Neutrophil (primary cell): ENCODE measurements around the gene RPL10A.

Experiments used
- H3K27ac ChIP-seq: fragments of 200-600 bp; sonication (generic); 2 replicates; pipeline ENCODE4 v1.5.1; 2016; ENCODE audit warnings: mild to moderate bottlenecking, moderate library complexity
- H3K27me3 ChIP-seq: fragments of 200-600 bp; sonication (generic); 2 replicates; pipeline ENCODE4 v1.6.0; 2016; ENCODE audit warnings: mild to moderate bottlenecking
- H3K36me3 ChIP-seq: fragments of 200-600 bp; sonication (generic); 2 replicates; pipeline ENCODE4 v1.5.1; 2017
- H3K4me1 ChIP-seq, 2 experiments: fragments of 200-600 bp in 1 of 2; sonication (generic) in 1 of 2; 1 replicate in 1 of 2; 2 replicates in 1 of 2; pipeline versions ENCODE4 v1.5.1 to v1.6.1; 2013 to 2016; ENCODE audit warnings: low read depth in 1 of 2, low read length in 1 of 2, mild to moderate bottlenecking in 1 of 2, moderate library complexity in 1 of 2; ENCODE audit not compliant: control insufficient read depth in 1 of 2, insufficient read depth in 1 of 2
- H3K4me3 ChIP-seq, 2 experiments: fragments of 200-600 bp in 1 of 2; sonication (generic) in 1 of 2; 1 replicate in 1 of 2; 2 replicates in 1 of 2; pipeline ENCODE4 v1.5.1; 2013 to 2016; ENCODE audit warnings: low read depth in 1 of 2, low read length in 1 of 2, mild to moderate bottlenecking in 1 of 2, moderate library complexity in 1 of 2
- H3K9me3 ChIP-seq: fragments of 200-600 bp; sonication (generic); 2 replicates; pipeline ENCODE4 v1.5.1; 2016
- TF ChIP-seq, protein P1 (sequence below): fragments of 200-600 bp; sonication (generic); IDR thresholded peaks from 2 replicates; pipeline ENCODE4 v1.5.1; 2016; ENCODE audit warnings: antibody characterized with exemption

Gene RPL10A

GRCh38 chr6:35457907-35458306 lies 10.3 kb upstream of the RPL10A start:
- TF ChIP-seq, protein P1, sequence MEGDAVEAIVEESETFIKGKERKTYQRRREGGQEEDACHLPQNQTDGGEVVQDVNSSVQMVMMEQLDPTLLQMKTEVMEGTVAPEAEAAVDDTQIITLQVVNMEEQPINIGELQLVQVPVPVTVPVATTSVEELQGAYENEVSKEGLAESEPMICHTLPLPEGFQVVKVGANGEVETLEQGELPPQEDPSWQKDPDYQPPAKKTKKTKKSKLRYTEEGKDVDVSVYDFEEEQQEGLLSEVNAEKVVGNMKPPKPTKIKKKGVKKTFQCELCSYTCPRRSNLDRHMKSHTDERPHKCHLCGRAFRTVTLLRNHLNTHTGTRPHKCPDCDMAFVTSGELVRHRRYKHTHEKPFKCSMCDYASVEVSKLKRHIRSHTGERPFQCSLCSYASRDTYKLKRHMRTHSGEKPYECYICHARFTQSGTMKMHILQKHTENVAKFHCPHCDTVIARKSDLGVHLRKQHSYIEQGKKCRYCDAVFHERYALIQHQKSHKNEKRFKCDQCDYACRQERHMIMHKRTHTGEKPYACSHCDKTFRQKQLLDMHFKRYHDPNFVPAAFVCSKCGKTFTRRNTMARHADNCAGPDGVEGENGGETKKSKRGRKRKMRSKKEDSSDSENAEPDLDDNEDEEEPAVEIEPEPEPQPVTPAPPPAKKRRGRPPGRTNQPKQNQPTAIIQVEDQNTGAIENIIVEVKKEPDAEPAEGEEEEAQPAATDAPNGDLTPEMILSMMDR = no peak
- Histone ChIP-seq H3K27ac (no peak overlapping the region), H3K27me3 (no peaks in the 10 kb centered on the region), H3K4me1 (peaks cover 18 to 21% of the 10 kb centered on the region in 2 experiments), H3K9me3 (no peaks in the 10 kb centered on the region), H3K36me3 (peaks cover 32% of the 10 kb centered on the region), H3K4me3 (no peak overlapping the region)

- no peaks in the 10 kb centered on the region for H3K4me1 ChIP-seq
- H3K27me3 ChIP-seq = no peaks in the 10 kb centered on the region
- TF ChIP-seq, protein P1 = no peak
- peaks cover 42% of the 10 kb centered on the region for H3K36me3 ChIP-seq
- H3K4me3 ChIP-seq = no peak overlapping the region
- H3K9me3 ChIP-seq = no peaks in the 10 kb centered on the region
- H3K27ac ChIP-seq = no peak overlapping the region
Observed at GRCh38 chr6:35461270-35461669, 6.9 kb upstream of the RPL10A start.

DNA sequence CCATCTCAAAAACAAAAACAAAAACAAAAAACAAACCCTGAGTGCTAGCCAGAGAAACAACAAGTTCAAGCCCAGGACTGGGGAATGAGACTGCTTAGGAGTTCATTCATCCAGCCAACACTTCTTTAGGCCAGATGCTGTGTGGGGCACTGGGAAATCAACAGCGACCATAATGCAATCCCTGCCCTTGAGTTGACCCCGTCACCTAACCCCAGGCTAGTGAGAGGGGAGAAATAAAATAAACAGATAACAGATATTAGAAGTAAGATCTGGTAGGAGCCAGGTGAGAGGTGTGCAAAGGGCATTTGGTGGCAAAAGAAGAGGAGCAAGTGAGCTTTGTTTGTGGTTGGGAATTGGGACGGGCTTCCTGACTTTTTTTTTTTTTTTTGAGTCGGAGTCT lies 4.9 kb upstream of the RPL10A start:
- no peaks in the 10 kb centered on the region for H3K9me3 ChIP-seq
- H3K27me3 ChIP-seq = no peaks in the 10 kb centered on the region
- H3K36me3 ChIP-seq = peaks cover 33% of the 10 kb centered on the region
- peaks cover 6 to 8% of the 10 kb centered on the region in 2 experiments for H3K4me1 ChIP-seq
- H3K4me3 ChIP-seq = no peak overlapping the region
- no peak overlapping the region for H3K27ac ChIP-seq
- TF ChIP-seq, protein P1 = no peak

GRCh38 chr6:35465646-35466045 lies 2.6 kb upstream of the RPL10A start:
- H3K36me3 ChIP-seq = peaks cover 19% of the 10 kb centered on the region
- H3K4me1 ChIP-seq = peaks cover 19 to 22% of the 10 kb centered on the region in 2 experiments
- H3K9me3 ChIP-seq = no peaks in the 10 kb centered on the region
- TF ChIP-seq, protein P1 = no peak
- H3K27me3 ChIP-seq = no peaks in the 10 kb centered on the region
- H3K4me3 ChIP-seq = no peak overlapping the region
- H3K27ac ChIP-seq = no peak overlapping the region

- H3K36me3 ChIP-seq = no peaks in the 10 kb centered on the region
- TF ChIP-seq, protein P1 = no peak
- peak overlapping the region; percentile 70 for H3K27ac ChIP-seq
- peak overlapping the region; percentile 62 to 98 for H3K4me3 ChIP-seq
- peaks cover 19 to 22% of the 10 kb centered on the region in 2 experiments for H3K4me1 ChIP-seq
- no peaks in the 10 kb centered on the region for H3K27me3 ChIP-seq
- no peaks in the 10 kb centered on the region for H3K9me3 ChIP-seq
Observed at GRCh38 chr6:35468980-35469750, 964 bp downstream of the RPL10A start.
